CD4-positive, alpha-beta T cell treated with Interleukin-15 for 4 hours (primary cell): ENCODE measurements around the gene PDGFRB.
"Not testable (repeated sequence)": the region's sequence is repeated elsewhere in the genome, so short reads cannot be mapped to it uniquely, and the experiment has no call there.

ENCODE experiments used
- DNase-seq: peaks from one replicate; pipeline ENCODE4 v3.0.0-alpha.2; 2020; ENCODE audit warnings: low spot score

The PDGFRB gene

GRCh38 chr5:150114102-150114641 lies 41.5 kb downstream of the PDGFRB start:
- DNase-seq: no peak

- DNase-seq: no peak
Measured at GRCh38 chr5:150113047-150113744, 42.4 kb downstream of the PDGFRB start.

- DNase-seq: no peak
Measured at GRCh38 chr5:150112201-150113046, 43.2 kb downstream of the PDGFRB start.

DNA sequence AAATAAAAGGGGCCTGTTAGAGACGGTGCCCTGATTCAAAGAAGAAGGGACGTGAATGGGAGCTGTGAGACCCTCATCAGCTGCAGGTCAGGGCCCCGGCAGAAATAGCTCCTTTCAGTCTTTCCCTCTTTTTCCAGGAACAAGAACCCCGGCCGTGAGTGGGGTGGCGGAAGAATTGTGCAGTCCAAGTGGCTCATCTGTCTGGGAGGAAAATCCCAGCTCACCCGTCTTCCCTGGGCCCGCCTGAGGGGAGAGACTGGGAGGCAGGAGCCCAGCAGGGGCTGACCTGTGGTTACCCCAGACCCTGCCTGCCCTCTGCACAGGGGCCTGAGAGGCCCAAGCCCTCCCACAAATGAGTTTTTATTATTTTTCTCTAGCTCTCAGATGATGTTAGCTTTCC lies 44.5 kb downstream of the PDGFRB start:
- no peak for DNase-seq

DNA sequence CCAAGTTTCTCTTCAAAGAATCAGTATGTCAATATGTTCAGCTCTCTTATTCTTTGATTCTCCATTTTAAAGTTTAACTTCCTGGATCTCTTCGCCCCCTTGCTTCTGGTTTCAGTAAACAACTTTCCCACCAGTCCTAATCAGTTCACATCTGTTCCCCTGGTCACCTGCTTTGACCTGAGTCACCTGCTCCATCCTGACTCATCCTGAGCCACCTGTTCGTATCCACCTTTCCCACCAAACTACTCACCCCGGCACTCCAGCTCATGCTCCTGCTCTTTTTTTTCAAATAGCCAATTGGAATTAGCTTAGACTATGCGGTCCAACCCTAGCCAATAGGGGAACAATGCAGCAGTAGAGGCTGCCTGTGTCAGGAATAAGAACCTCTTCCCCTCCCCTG lies 45.7 kb downstream of the PDGFRB start:
- no peak for DNase-seq

GRCh38 chr5:150108711-150109514 lies 46.7 kb downstream of the PDGFRB start:
- no peak for DNase-seq

GRCh38 chr5:150107909-150108447 lies 47.7 kb downstream of the PDGFRB start:
- no peak for DNase-seq

- DNase-seq: no peak
Measured at GRCh38 chr5:150106674-150107426, 48.8 kb downstream of the PDGFRB start.

GRCh38 chr5:150105928-150106615 lies 49.6 kb downstream of the PDGFRB start:
- DNase-seq: no peak

- DNase-seq: no peak
Measured at GRCh38 chr5:150104550-150104870, 51.1 kb downstream of the PDGFRB start.

- DNase-seq: no peak
Measured at GRCh38 chr5:150103678-150104549, 51.7 kb downstream of the PDGFRB start.

- no peak for DNase-seq
Measured at GRCh38 chr5:150101023-150101422, 54.6 kb downstream of the PDGFRB start.

GRCh38 chr5:150097152-150097551 lies 58.5 kb downstream of the PDGFRB start:
- no peak for DNase-seq

GRCh38 chr5:150092159-150092787 lies 63.4 kb downstream of the PDGFRB start:
- no peak for DNase-seq

- no peak for DNase-seq
Measured at GRCh38 chr5:150085950-150086715, 69.5 kb downstream of the PDGFRB start, which contains the start of gene CSF1R. CSF1R (minus strand) TSS chr5:150086554; CDS start chr5:150086427, 127 bp downstream.

DNA sequence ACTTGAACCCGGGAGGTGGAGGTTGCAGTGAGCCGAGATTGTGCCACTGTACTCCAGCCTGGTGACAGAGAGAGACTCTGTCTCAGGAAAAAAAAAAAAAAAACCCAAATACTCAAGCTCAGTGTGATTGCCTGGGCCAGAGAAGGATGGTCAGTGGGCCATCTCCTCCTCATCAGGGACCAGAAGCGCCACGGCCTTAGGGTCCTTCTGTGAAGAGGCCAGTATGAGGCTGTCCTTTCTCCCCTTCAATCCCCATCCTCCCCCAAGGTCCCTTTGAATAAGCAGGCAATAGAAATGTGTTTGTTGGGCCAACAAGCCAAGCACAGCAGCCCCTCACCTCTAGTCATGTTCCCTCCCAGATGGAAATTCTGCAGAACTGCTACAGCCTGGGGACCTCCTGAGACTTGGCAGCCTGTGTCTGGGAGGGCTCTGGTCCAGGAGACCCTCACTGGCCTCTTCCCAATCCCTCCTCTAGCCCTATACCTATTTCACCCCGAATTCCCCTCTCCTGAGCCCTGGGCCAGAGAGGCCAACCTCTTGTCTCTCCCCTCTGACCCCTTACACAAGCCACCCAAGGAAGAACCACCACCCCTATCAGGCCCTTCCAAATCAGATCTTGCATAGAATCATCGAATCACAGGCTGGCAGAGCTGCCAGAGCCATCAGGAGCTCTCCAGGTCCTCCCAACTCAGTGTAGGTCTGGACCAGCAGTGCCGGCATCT lies 70.3 kb downstream of the PDGFRB start:
- DNase-seq: no peak

DNA sequence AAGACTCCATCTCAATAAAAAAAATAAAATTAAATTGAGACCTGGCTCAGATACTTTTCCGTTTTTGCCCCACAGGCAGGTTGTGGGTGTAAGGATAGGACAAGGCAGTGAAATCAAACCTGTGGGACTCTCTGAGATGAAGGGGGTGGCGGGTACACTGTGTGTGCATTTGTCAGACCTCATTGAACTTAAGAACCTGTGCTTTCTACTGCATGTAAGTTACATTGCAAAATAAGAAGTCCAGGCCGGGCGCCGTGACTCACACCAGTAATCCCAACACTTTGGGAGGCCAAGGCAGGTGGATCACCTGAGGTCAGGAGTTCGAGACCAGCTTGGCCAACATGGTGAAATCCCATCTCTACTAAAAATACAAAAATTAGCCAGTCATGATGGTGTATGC lies 70.9 kb downstream of the PDGFRB start:
- DNase-seq: not testable (repeated sequence)

GRCh38 chr5:150082889-150083288 lies 72.8 kb downstream of the PDGFRB start:
- no peak for DNase-seq
